ENCODE measurements around the gene CSRP3. TPM values are rescaled to one million over a fixed set of nuclear protein-coding genes. Genes with fewer than 3 reads are reported as not detected.

CSRP3 gene
- total RNA-seq, 1 experiment from 2014 or later, result not detected

DNA sequence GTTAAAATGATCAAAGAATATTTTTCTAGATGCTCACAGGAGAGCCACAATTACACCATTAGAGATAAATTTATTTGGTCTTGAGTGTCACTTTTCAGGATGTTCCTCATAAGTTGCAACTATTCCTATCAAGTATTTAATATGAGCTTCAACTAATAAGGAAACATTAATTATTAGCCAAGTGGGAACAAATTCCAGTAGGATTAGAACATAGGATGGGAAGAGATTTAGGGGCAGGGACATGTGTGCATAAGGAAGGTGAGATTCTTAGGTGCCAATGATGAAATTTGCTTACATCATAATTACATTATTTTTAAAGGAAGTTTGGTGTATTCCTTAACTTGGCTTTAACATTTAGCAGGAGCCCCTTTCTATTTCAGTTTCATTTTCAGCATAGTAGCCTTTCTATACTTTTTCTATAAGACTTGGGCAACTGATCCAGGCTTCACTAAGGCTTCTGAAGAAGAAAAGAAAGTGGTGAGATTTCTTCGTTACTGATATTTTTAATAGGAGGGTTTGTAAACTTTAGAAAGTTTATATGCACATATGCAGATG lies 38.8 kb downstream of the CSRP3 start:
- H3K27me3 ChIP-seq (replicated peaks; ENCODE audit: control insufficient read depth, insufficient read depth, low read length), result no peaks in the 10 kb centered on the region
- no peak overlapping the region for H3K4me3 ChIP-seq (ENCODE audit: low read depth, low read length)
- H3K4me1 ChIP-seq, result 0 out of 2 replicates have a peak, but pooled peaks cover 6% of the 10 kb centered on the region
- Mint-ChIP-seq H3K27me3 (ENCODE audit: insufficient read depth, unreplicated experiment) (no peaks in the 10 kb centered on the region), H3K9me3 (ENCODE audit: unreplicated experiment) (no peaks in the 10 kb centered on the region), H3K36me3 (ENCODE audit: insufficient read depth, unreplicated experiment) (peaks cover 22% of the 10 kb centered on the region), H3K4me1 (ENCODE audit: low read depth, unreplicated experiment) (peaks cover 17% of the 10 kb centered on the region), H3K27ac (ENCODE audit: unreplicated experiment) (no peak overlapping the region), H3K4me3 (ENCODE audit: unreplicated experiment) (no peak overlapping the region)
- TF ChIP-seq, protein P1, sequence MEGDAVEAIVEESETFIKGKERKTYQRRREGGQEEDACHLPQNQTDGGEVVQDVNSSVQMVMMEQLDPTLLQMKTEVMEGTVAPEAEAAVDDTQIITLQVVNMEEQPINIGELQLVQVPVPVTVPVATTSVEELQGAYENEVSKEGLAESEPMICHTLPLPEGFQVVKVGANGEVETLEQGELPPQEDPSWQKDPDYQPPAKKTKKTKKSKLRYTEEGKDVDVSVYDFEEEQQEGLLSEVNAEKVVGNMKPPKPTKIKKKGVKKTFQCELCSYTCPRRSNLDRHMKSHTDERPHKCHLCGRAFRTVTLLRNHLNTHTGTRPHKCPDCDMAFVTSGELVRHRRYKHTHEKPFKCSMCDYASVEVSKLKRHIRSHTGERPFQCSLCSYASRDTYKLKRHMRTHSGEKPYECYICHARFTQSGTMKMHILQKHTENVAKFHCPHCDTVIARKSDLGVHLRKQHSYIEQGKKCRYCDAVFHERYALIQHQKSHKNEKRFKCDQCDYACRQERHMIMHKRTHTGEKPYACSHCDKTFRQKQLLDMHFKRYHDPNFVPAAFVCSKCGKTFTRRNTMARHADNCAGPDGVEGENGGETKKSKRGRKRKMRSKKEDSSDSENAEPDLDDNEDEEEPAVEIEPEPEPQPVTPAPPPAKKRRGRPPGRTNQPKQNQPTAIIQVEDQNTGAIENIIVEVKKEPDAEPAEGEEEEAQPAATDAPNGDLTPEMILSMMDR (IDR thresholded peaks at IDR 0.05; ENCODE audit: insufficient read depth in 1 of 2, low read depth in 1 of 2, low read length in 1 of 2, severe bottlenecking in 1 of 2, unreplicated experiment in 1 of 2), result no peak
- CTCF ChIA-PET, result no interaction called here
- no peak for DNase-seq
- intact Hi-C loops (cut with micrococcal nuclease; ENCODE audit: unreplicated experiment), result loop anchor here (10.0 kb wide), 1 partner anchor 392 kb away; no protein-coding TSS in a partner anchor
- H3K9me3 ChIP-seq, result no peaks in the 10 kb centered on the region
- no TSS peak for BruUV-seq (replicated peaks)
- POLR2A ChIA-PET, result no interaction called here
- peaks cover under 1% of the 10 kb centered on the region; the same call in 1 of the 2 replicates for H3K36me3 ChIP-seq (ENCODE audit: control insufficient read depth, insufficient read depth, low read length)

DNA sequence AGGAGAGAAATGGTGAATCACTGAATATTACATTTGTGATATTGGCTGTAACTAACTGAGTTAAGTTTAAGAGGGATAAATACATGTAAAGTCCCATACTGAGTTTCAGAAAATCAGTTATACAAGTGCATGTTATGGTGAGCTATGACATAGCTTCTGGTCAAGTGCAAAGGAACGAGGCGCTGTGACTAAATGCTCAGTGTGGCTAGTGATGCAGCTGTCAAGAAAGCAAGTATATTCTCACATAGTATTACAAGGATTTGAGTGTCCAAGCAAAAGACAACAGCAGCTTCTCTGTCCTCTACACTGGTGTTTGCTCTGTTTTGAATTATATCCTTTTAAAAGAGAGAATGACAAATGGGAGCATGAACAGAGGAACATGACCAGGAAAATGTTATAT lies 40.1 kb downstream of the CSRP3 start:
- Histone ChIP-seq H3K27me3 (replicated peaks; ENCODE audit: control insufficient read depth, insufficient read depth, low read length) (no peaks in the 10 kb centered on the region), H3K4me3 (ENCODE audit: low read depth, low read length) (no peak overlapping the region), H3K9me3 (no peaks in the 10 kb centered on the region), H3K4me1 (0 out of 2 replicates have a peak, but pooled peaks cover 6% of the 10 kb centered on the region), H3K36me3 (ENCODE audit: control insufficient read depth, insufficient read depth, low read length) (no peaks in the 10 kb centered on the region)
- DNase-seq, result no peak
- Mint-ChIP-seq H3K27ac (ENCODE audit: unreplicated experiment) (no peak overlapping the region), H3K27me3 (ENCODE audit: insufficient read depth, unreplicated experiment) (no peaks in the 10 kb centered on the region), H3K9me3 (ENCODE audit: unreplicated experiment) (no peaks in the 10 kb centered on the region), H3K4me3 (ENCODE audit: unreplicated experiment) (no peak overlapping the region), H3K4me1 (ENCODE audit: low read depth, unreplicated experiment) (peaks cover 17% of the 10 kb centered on the region), H3K36me3 (ENCODE audit: insufficient read depth, unreplicated experiment) (peaks cover 10% of the 10 kb centered on the region)
- POLR2A ChIA-PET, result no interaction called here
- CTCF ChIA-PET, result interaction anchor here (2.2 kb wide), 1 partner anchor 85 kb away, joined by 5 read pairs; no protein-coding TSS in a partner anchor
- TF ChIP-seq, protein P1 (IDR thresholded peaks at IDR 0.05; ENCODE audit: insufficient read depth in 1 of 2, low read depth in 1 of 2, low read length in 1 of 2, severe bottlenecking in 1 of 2, unreplicated experiment in 1 of 2), result no peak
- no TSS peak for BruUV-seq (replicated peaks)
- intact Hi-C loops (cut with micrococcal nuclease; ENCODE audit: unreplicated experiment), result loop anchor here (10.0 kb wide), 1 partner anchor 393 kb away; no protein-coding TSS in a partner anchor

- Mint-ChIP-seq H3K36me3 (ENCODE audit: insufficient read depth, unreplicated experiment) (peaks cover 7% of the 10 kb centered on the region), H3K27me3 (ENCODE audit: insufficient read depth, unreplicated experiment) (no peaks in the 10 kb centered on the region), H3K9me3 (ENCODE audit: unreplicated experiment) (no peaks in the 10 kb centered on the region), H3K4me3 (ENCODE audit: unreplicated experiment) (no peak overlapping the region), H3K27ac (ENCODE audit: unreplicated experiment) (no peak overlapping the region), H3K4me1 (ENCODE audit: low read depth, unreplicated experiment) (peaks cover 17% of the 10 kb centered on the region)
- H3K4me3 ChIP-seq (ENCODE audit: low read depth, low read length), result no peak overlapping the region
- no TSS peak for BruUV-seq (replicated peaks)
- H3K27me3 ChIP-seq (replicated peaks; ENCODE audit: control insufficient read depth, insufficient read depth, low read length), result no peaks in the 10 kb centered on the region
- no peaks in the 10 kb centered on the region for H3K36me3 ChIP-seq (ENCODE audit: control insufficient read depth, insufficient read depth, low read length)
- 0 out of 2 replicates have a peak, but pooled peaks cover 6% of the 10 kb centered on the region for H3K4me1 ChIP-seq
- TF ChIP-seq, protein P1 (IDR thresholded peaks at IDR 0.05; ENCODE audit: insufficient read depth in 1 of 2, low read depth in 1 of 2, low read length in 1 of 2, severe bottlenecking in 1 of 2, unreplicated experiment in 1 of 2), result peak in 1 of 2 experiments; percentile 17
- intact Hi-C loops (cut with micrococcal nuclease; ENCODE audit: unreplicated experiment), result loop anchor here (1.0 to 10.0 kb wide), 2 partner anchors 96 to 394 kb away; no protein-coding TSS in a partner anchor
- ChIA-PET POLR2A (no interaction called here), CTCF (interaction anchor here (2.2 kb wide), 1 partner anchor 84 kb away, joined by 5 read pairs; no protein-coding TSS in a partner anchor)
- DNase-seq, result no peak
- no peaks in the 10 kb centered on the region for H3K9me3 ChIP-seq
Measured at GRCh38 chr11:19160847-19161246, 40.9 kb downstream of the CSRP3 start.

All from Caco-2 (cell line).